HL-60/S4 treated with retinoic acid at 250 ng/mL for 4 days and 3 days (cell line): ENCODE results near the gene UBXN7.
"Not testable (repeated sequence)": the region's sequence is repeated elsewhere in the genome, so short reads cannot be mapped to it uniquely, and the experiment has no call there.

Experiments
- in situ Hi-C: fragments of 300-500 bp; cut with MboI; formaldehyde crosslinking; loops from 2 replicates; pipeline ENCODE4 v1.7.0; 2022; ENCODE audit warnings: low sequenced_read_pairs

Gene UBXN7

DNA sequence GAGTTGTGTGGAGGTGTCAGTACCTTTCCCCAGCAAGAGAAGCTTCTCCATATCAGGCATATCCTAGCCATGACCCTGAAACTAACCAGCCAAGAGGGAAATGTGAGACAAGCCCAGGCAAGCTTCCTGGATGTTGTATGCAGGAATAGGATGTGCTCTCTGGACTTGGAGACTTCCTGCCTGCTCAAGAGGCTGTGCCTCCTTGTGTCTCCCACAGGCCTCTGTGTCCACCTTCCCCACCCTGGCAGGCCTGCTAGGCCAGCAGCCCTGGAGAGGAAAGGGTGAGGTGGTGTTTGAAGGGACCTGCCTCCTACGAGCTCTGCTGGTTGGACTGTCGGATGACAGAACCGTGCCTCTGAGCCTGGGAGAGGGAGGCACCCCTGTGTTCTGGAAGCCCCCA lies 112.1 kb downstream of the UBXN7 start:
- in situ Hi-C loops: no loop called here

DNA sequence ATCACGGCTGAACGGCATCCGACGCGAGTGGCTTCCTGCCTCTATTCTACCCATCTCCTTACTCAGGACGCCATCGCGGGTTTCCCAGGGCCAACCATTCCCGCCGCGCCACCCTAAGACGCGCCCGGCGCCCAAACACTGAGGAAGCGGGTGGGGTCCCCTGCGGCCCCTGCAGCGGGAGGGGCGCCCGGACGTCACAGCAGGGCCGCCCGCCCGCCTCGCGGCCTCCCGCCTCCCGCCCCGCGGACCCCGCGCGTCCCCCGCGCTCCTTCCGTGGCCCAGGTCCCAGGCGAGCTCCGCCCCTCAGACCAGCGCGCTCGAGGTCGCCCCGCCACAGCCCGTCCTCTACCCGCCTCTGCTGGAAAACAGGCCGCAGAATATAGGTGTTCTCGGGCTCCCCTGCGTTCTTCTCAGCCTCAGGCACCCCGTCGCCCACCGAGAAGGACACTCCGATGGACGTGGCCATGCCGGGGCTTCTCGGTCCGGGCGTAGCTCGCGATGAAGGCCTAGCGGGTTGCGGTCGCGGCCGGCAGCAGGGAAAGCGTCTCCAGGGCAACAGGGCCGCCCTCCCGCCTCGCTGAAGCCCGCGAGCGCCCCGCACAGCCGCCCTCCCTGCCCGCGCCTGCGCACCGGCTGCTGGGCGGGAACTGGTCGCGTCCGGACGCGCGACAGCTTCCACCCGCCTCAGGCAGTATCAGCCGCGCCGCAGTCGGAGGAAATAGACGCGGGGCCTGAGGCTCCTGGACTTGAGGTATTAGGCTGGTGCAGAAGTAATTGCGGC lies 114.3 kb downstream of the UBXN7 start, which contains the start of gene DYNLT2B:
Gene DYNLT2B (minus strand): TSS at position 554 of the 781 bp plus-strand sequence. CDS start 88 bp downstream, at position 466.
- in situ Hi-C loops: no loop called here

DNA sequence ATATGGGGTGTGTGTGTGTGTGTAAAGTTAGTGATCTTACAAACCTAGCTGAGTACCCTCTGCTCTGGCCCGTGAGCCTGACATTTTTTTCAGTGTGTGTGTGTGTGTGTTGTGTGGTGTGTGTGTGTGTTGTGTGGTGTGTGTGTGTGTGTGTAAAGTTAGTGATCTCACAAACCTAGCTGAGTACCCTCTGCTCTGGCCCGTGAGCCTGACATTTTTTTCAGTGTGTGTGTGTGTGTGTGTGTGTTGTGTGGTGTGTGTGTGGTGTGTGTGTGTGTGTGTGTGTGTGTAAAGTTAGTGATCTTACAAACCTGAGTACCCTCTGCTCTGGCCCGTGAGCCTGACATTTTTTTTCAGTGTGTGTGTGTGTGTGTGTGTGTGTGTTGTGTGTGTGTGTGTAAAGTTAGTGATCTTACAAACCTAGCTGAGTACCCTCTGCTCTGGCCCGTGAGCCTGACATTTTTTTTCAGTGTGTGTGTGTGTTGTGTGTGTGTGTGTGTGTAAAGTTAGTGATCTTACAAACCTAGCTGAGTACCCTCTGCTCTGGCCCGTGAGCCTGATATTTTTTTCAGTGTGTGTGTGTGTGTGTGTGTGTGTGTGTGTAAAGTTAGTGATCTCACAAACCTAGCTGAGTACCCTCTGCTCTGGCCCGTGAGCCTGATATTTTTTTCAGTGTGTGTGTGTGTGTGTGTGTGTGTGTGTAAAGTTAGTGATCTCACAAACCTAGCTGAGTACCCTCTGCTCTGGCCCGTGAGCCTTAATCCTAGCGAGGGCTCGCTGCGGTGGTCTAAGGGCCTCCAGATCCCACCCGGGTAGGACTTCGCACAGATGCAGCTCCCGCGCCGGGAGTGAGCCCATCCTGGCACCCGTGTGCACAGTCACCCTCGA lies 115.2 kb downstream of the UBXN7 start:
- in situ Hi-C loops: not testable (repeated sequence)

DNA sequence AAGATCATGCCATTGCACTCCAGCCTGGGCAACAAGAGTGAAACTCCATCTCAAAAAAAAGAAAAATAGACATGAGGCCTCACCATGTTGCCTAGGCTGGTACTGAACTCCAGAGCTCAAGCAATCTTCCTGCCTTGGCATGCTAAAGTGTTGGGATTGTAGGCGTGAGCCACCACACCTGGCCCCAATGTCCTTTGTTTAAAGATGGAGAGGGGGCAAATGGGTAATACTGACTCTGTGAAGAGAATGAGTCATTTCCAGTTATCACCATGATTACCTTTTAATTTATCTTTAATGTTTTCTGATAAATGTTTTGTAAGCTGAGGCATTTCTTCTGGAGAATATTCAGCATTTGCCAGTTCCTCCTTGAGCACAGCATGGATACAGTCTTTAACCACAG lies 116.4 kb downstream of the UBXN7 start:
- in situ Hi-C loops: no loop called here

DNA sequence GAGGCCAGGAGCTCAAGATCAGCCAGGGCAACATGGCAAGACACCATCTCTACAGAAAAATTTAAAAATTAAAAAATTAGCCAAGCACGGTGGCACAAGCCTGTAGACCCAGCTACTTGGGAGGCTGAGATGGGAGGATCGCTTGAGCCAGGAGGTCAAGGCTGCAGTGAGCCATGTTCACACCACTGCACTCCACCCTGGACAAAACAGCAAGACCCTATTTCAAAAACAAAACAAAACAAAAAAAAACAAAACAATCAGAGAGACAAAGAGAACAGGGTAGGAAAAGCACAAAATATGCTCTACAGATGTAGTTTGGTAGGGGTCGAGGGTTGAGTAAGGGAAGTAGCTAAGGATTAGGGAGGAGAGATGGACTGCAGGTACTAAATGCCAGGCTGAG lies 117.6 kb downstream of the UBXN7 start:
- in situ Hi-C loops: no loop called here

DNA sequence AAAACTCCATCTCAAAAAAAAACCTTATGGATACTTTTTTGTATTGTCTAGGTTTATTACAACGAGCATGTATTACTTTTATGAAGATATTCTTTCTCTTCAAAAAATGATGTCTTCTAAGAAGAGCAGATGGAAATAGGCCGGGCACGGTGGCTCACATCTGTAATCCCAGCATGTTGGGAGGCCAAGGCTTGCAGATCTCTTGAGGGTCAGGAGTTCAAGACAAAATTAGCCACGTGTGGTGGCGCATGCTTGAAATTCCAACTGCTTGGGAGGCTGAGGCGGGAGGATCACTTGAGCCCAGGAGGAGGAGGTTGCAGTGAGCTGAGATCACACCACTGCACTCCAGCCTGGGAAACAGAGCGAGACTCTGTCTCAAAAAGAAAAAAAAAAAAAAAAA lies 118.1 kb downstream of the UBXN7 start:
- in situ Hi-C loops: not testable (repeated sequence)

DNA sequence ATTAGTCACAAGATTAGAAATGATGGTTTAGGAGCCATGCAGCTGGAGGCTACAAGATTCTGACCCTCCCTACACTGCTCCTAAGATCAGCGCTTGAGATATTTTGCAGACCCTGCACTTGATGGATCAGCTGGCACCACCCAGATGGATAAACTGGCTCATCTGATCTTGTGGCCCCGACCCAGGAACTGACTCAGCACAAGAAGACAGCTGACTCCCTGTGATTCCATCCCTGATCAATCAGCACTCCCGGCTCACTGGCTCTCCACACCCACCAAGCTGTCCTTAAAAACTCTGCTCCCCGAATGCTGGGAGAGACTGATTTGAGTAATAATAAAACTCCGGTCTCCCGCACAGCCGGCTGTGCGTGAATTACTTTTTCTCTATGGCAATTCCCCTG lies 129.3 kb downstream of the UBXN7 start:
- in situ Hi-C loops: not testable (repeated sequence)

DNA sequence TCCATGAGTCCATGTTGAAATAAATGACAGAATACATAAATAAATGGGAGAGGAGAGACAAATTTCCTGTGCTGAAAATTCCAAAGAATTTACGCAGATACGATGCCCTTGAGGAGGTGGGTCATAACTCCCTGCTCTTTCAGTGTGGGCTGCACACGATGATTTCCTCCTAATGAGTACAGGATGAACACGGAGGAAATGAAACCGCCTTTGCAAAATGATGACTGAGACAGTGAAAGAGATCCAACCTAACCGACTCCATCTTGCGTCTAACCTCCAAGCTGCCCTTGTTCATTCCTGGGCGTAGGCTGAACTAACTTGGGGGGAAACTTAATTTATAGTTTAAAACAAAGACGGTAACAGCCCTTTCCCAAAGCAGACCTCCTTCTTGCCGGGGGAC lies 129.7 kb downstream of the UBXN7 start:
- in situ Hi-C loops: not testable (repeated sequence)

DNA sequence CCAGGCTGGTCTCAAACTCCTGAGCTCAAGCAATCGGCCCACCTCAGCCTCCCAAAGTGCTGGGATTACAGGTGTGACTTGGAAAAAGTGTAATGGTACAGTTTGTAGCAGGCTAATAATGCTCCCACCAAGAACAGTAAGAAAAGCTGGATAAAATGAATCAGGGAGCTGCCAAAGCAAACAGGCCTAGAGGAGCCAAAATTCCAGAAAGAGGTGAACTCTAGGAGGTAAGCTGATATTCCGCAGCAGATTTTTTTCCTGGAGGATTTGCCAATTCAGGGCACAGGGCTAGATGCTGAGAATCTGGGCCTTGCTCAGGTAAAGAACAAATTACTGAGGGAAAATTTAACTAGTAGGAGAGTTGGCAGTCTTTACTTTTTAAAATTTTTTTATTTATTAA lies 133.7 kb downstream of the UBXN7 start:
- in situ Hi-C loops: no loop called here
